K562 (cell line): ENCODE results near the gene SMG9. TPM values are rescaled to one million over a fixed set of nuclear protein-coding genes. Genes with fewer than 3 reads are reported as not detected.

Source experiments
- ARID4B ChIP-seq: sonication (generic); formaldehyde crosslinking; IDR thresholded peaks from 2 replicates; pipeline ENCODE4 v1.8.0; 2022; ENCODE audit warnings: mild to moderate bottlenecking, missing genetic modification reagents
- ESRRB ChIP-seq: fragments of 250-450 bp; sonication (Bioruptor Pico); IDR thresholded peaks from 2 replicates; pipeline ENCODE4 v1.5.0; 2020; ENCODE audit warnings: mild to moderate bottlenecking, moderate library complexity, borderline replicate concordance
- GMEB1 ChIP-seq: fragments of 250-450 bp; sonication (Bioruptor Pico); IDR thresholded peaks from 2 replicates; pipeline ENCODE4 v1.4.0; 2020; ENCODE audit warnings: mild to moderate bottlenecking
- HDAC3 ChIP-seq: fragments of 450-650 bp; IDR thresholded peaks from 2 replicates; pipeline ENCODE4 v1.6.1; 2018; ENCODE audit warnings: borderline replicate concordance, mild to moderate bottlenecking, moderate library complexity; ENCODE audit not compliant: partially characterized antibody
- IFI16 ChIP-seq: fragments of 250-450 bp; sonication (Bioruptor Pico); IDR thresholded peaks from 2 replicates; pipeline ENCODE4 v2.1.2; 2022; ENCODE audit warnings: mild to moderate bottlenecking, inconsistent platforms
- SIX5 ChIP-seq, 2 experiments: IDR thresholded peaks; 2 replicates each; pipeline ENCODE4 v1.6.1; 2011; ENCODE audit warnings: low read length in 2 of 2, borderline replicate concordance in 1 of 2, low read depth in 1 of 2, mild to moderate bottlenecking in 1 of 2, moderate library complexity in 1 of 2; ENCODE audit not compliant: insufficient read depth in 1 of 2
- ZNF444 ChIP-seq: fragments of 250-450 bp; sonication (Bioruptor Pico); IDR thresholded peaks from 2 replicates; pipeline ENCODE4 v1.4.0; 2020; ENCODE audit warnings: mild to moderate bottlenecking, moderate library complexity
- polyA plus RNA-seq, 8 experiments: library from polyadenylated mRNA; depleted of rRNA in 4 of 8; stranded (reverse) in 5 of 8; unstranded in 3 of 8; fragments of >200 nt; fragmentation: Nextera tagmentation in 2 of 8; fragmentation: Illumina TruSeq in 1 of 8; extraction: Ambion mirVana in 2 of 8; extraction: Trizol in 1 of 8; gene quantifications; 2 replicates each; pipeline versions ENCODE4 v1.2.1 to v1.2.3, GENCODE V29; 2011 to 2014; ENCODE audit warnings: inconsistent platforms in 1 of 8, missing spikeins in 1 of 8
- total RNA-seq, 7 experiments: library from RNA; depleted of rRNA in 6 of 7; stranded (reverse); fragments of >200 nt in 6 of 7; fragmentation: Illumina TruSeq in 2 of 7; extraction: Trizol in 2 of 7; gene quantifications; 2 replicates each; pipeline versions ENCODE4 v1.2.1 to v1.2.3, GENCODE V29; 2011 to 2021; ENCODE audit warnings: low replicate concordance in 1 of 7
- TF ChIP-seq, protein P1 (sequence below): fragments of 450-650 bp; IDR thresholded peaks from 2 replicates; pipeline ENCODE4 v1.6.1; 2016; ENCODE audit warnings: low read depth
- TF ChIP-seq, protein P2 (sequence below): fragments of 250-450 bp; sonication (Bioruptor Pico); IDR thresholded peaks from 2 replicates; pipeline ENCODE4 v1.5.0; 2022; ENCODE audit warnings: mild to moderate bottlenecking

SMG9 gene
- total and polyA plus RNA-seq, 9 of the 15 experiments (the other 6 are each of a cell fraction or from before 2014, with no cell fraction given): 1.7 to 79.7 (median 40.2) TPM

DNA sequence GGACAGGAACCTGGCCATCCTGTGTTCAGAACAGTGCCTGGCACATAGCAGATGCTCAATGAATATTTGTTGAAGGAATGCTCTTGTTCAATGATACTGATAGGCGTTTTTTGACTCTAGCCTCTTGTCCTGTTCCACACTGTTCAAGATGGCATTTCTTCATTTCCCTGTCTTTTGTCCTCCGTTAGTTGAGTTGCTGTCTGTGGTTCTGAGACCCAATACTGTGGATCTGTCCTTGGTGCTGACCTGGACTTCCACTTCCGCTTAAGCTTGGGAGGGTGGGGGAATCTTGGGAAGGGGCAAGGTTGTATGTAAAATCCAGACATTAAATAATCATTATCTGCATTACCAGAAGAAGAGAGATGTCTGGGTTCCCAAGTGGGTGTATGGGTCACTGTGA, 34.3 kb upstream of the SMG9 start (continued):
- TF ChIP-seq IFI16 (CRISPR knock-in tag) (no peak), ARID4B (CRISPR knock-in tag) (peak; percentile 80; the same call in 1 of the 2 replicates), ZNF444 (CRISPR knock-in tag) (no peak), ESRRB (no peak), HDAC3 (no peak), SIX5 (IDR thresholded peaks at IDR 0.05; ENCODE audit: borderline replicate concordance in 1 of 2, insufficient read depth in 1 of 2, low read depth in 1 of 2, low read length in 2 of 2) (no peak), GMEB1 (no peak)
- TF ChIP-seq, protein P1, sequence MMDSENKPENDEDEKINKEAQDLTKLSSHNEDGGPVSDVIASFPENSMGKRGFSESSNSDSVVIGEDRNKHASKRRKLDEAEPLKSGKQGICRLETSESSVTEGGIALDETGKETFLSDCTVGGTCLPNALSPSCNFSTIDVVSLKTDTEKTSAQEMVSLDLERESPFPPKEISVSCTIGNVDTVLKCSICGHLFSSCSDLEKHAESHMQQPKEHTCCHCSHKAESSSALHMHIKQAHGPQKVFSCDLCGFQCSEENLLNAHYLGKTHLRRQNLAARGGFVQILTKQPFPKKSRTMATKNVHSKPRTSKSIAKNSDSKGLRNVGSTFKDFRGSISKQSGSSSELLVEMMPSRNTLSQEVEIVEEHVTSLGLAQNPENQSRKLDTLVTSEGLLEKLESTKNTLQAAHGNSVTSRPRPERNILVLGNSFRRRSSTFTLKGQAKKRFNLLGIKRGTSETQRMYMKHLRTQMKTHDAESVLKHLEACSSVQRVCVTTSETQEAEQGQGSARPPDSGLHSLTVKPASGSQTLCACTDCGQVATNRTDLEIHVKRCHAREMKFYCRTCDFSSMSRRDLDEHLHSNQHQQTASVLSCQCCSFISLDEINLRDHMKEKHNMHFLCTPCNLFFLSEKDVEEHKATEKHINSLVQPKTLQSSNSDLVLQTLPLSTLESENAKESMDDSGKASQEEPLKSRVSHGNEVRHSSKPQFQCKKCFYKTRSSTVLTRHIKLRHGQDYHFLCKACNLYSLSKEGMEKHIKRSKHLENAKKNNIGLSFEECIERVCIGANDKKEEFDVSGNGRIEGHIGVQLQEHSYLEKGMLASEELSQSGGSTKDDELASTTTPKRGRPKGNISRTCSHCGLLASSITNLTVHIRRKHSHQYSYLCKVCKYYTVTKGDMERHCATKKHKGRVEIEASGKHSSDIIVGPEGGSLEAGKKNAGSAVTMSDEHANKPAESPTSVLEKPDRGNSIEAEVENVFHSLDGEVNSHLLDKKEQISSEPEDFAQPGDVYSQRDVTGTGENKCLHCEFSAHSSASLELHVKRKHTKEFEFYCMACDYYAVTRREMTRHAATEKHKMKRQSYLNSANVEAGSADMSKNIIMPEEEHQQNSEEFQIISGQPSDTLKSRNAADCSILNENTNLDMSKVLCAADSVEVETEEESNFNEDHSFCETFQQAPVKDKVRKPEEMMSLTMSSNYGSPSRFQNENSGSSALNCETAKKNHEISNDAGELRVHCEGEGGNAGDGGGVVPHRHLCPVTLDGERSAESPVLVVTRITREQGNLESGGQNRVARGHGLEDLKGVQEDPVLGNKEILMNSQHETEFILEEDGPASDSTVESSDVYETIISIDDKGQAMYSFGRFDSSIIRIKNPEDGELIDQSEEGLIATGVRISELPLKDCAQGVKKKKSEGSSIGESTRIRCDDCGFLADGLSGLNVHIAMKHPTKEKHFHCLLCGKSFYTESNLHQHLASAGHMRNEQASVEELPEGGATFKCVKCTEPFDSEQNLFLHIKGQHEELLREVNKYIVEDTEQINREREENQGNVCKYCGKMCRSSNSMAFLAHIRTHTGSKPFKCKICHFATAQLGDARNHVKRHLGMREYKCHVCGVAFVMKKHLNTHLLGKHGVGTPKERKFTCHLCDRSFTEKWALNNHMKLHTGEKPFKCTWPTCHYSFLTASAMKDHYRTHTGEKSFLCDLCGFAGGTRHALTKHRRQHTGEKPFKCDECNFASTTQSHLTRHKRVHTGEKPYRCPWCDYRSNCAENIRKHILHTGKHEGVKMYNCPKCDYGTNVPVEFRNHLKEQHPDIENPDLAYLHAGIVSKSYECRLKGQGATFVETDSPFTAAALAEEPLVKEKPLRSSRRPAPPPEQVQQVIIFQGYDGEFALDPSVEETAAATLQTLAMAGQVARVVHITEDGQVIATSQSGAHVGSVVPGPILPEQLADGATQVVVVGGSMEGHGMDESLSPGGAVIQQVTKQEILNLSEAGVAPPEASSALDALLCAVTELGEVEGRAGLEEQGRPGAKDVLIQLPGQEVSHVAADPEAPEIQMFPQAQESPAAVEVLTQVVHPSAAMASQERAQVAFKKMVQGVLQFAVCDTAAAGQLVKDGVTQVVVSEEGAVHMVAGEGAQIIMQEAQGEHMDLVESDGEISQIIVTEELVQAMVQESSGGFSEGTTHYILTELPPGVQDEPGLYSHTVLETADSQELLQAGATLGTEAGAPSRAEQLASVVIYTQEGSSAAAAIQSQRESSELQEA: no peak
- TF ChIP-seq, protein P2, sequence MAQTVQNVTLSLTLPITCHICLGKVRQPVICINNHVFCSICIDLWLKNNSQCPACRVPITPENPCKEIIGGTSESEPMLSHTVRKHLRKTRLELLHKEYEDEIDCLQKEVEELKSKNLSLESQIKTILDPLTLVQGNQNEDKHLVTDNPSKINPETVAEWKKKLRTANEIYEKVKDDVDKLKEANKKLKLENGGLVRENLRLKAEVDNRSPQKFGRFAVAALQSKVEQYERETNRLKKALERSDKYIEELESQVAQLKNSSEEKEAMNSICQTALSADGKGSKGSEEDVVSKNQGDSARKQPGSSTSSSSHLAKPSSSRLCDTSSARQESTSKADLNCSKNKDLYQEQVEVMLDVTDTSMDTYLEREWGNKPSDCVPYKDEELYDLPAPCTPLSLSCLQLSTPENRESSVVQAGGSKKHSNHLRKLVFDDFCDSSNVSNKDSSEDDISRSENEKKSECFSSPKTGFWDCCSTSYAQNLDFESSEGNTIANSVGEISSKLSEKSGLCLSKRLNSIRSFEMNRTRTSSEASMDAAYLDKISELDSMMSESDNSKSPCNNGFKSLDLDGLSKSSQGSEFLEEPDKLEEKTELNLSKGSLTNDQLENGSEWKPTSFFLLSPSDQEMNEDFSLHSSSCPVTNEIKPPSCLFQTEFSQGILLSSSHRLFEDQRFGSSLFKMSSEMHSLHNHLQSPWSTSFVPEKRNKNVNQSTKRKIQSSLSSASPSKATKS: no peak
